ENCODE results near the gene MAD2L1BP. TPM values are rescaled to one million over a fixed set of nuclear protein-coding genes. Genes with fewer than 3 reads are reported as not detected.

MAD2L1BP gene
- total RNA-seq, 1 donor from 2014 or later = 27.9 TPM

DNA sequence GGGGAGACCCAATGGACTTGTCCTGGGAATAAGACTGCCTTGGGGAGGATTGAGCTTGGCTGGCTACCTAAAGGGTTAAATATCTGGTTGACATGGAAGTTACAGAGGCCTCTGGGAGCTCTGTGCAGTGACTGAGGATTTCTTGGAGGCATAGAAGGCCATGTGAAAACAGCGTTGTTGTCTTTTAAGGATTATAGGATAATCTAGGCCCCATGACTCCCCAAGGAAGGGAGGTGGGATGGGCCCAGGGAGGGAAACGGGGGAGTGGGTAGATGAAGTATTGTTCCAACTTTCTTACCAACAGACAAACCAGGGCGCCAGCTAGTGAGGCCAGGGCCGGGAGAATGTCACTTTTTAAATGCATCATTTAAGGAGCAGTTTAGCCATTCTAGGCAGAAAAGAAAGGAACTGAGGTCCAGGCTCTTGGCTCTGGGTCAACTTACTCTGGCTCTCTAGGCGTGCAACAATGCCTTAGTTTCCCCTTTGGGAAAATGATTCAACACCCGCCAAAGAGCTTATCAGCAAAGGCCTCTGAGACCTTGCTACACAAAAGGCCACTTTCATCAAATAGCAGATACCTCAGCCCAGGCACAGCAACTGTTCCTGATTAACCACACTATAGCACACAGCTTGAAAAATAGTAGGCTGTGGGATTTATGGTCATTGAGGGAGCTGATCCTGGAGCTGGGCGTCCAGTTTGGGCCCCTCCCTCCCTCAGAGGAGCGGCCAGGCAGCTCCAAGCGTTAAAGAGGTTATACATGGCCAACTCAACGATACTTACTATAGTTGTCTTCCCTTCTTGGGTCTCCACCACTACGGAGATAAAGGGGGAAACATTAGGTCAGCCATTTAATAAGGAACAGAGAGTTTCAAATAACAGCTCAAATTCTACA is 44.9 kb downstream of the MAD2L1BP start:
- H3K27me3 ChIP-seq (ENCODE audit: control insufficient read depth, insufficient read depth, low read length) = no peaks in the 10 kb centered on the region
- no peak overlapping the region for H3K4me3 ChIP-seq (ENCODE audit: low read depth, low read length)
- peaks cover 33% of the 10 kb centered on the region for H3K36me3 ChIP-seq (ENCODE audit: control insufficient read depth, insufficient read depth, low read length)
- FAIRE-seq = no peak
- TF ChIP-seq, protein P1, sequence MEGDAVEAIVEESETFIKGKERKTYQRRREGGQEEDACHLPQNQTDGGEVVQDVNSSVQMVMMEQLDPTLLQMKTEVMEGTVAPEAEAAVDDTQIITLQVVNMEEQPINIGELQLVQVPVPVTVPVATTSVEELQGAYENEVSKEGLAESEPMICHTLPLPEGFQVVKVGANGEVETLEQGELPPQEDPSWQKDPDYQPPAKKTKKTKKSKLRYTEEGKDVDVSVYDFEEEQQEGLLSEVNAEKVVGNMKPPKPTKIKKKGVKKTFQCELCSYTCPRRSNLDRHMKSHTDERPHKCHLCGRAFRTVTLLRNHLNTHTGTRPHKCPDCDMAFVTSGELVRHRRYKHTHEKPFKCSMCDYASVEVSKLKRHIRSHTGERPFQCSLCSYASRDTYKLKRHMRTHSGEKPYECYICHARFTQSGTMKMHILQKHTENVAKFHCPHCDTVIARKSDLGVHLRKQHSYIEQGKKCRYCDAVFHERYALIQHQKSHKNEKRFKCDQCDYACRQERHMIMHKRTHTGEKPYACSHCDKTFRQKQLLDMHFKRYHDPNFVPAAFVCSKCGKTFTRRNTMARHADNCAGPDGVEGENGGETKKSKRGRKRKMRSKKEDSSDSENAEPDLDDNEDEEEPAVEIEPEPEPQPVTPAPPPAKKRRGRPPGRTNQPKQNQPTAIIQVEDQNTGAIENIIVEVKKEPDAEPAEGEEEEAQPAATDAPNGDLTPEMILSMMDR (IDR thresholded peaks at IDR 0.05; ENCODE audit: insufficient read depth, low read length, severe bottlenecking) = no peak
- no peak for DNase-seq (ENCODE audit: low read depth)

DNA sequence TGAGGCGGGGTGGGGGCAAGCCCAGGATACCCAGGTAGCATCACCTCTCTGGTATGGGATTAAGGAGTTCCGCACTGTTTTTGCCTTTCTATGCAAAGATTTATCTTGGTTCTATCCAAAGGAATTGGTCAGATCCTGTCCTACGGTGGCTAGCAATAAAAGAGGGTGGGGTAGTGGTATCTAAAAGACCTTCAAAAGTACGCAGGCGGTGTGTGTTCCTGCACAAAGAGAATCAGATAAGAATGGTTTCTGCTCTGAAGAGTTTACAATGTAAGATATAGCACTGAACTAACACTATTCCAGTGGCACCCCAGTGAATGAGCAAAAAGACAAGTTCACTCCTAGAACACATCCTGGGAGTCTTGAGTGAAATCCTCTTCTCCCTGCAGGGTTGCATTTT is 45.7 kb downstream of the MAD2L1BP start:
- Histone ChIP-seq H3K27me3 (ENCODE audit: control insufficient read depth, insufficient read depth, low read length) (no peaks in the 10 kb centered on the region), H3K4me3 (ENCODE audit: low read depth, low read length) (no peak overlapping the region), H3K36me3 (ENCODE audit: control insufficient read depth, insufficient read depth, low read length) (peaks cover 29% of the 10 kb centered on the region)
- FAIRE-seq (no peak), DNase-seq (ENCODE audit: low read depth) (no peak)
- TF ChIP-seq, protein P1 (IDR thresholded peaks at IDR 0.05; ENCODE audit: insufficient read depth, low read length, severe bottlenecking) = no peak

DNA sequence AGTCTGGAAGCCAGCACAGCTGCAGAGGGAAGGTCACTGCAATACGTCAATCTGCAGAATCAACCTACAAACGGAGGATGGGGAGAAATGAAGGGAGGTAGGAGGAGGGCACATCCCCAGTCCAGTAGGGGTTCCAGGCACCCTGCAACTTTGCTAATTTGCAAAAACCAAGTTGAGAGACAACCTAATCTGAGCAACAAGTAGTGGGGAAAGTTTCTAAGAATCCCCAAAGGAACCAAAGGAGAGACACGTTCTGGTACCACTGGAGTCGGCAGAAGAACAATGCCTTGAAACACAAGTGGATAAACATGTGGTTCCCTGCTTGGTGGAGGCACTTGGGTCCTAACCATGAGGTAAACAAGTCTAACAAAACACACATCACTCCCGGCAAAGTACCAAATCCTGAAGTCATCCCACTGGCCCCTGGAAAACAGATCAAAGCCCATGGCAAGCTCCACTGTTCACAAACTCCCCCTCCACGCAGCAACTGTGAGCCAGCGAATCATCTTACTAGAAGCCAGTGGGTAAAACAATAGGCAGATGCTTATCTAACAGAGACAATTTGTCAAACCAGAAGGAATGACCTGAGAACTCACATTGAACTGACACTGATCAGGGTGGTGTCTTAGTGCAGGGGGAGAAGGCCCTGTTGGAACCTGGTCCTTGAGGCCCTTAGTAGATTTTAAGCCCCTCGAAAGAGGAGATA is 47.2 kb downstream of the MAD2L1BP start:
- H3K36me3 ChIP-seq (ENCODE audit: control insufficient read depth, insufficient read depth, low read length) = peaks cover 19% of the 10 kb centered on the region
- no peaks in the 10 kb centered on the region for H3K27me3 ChIP-seq (ENCODE audit: control insufficient read depth, insufficient read depth, low read length)
- FAIRE-seq = peak; percentile 83
- TF ChIP-seq, protein P1 (IDR thresholded peaks at IDR 0.05; ENCODE audit: insufficient read depth, low read length, severe bottlenecking) = no peak
- DNase-seq (ENCODE audit: low read depth) = no peak
- no peak overlapping the region for H3K4me3 ChIP-seq (ENCODE audit: low read depth, low read length)

DNA sequence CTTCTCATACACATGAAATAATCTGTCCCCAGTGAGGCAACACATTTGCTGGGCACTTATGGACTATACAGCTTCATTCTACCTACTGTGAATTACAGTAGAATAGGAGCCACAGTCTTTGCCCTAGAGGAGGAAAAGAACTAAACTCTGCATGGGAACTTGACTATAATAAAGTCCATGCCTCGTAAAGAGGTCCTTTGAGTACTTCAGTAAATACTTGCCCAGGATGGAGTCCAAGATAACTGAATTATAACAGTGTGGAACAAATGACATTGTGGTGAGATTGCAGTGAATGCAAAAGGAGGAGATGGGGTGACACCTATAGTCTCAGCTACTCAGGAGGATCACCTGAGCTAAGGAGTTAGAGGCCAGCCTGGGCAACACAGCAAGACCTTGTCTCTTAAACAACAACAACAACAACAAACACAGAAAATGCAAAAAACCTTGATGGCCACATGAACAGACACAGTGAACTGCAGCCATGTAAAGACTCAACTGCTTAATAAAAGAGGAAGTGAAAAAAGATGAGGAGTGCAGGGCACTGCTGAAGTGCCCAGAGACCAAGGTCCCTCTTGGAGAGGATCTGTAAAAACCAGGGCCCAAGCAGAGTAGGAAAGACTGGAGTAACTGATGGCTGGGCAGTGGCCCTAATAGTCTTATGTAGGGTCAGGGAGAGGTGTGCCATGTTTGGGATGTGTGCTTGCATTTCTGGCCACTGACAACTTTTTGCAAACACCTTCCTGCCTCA is 48.2 kb downstream of the MAD2L1BP start:
- TF ChIP-seq, protein P1 (IDR thresholded peaks at IDR 0.05; ENCODE audit: insufficient read depth, low read length, severe bottlenecking) = no peak
- FAIRE-seq (no peak), DNase-seq (ENCODE audit: low read depth) (no peak)
- Histone ChIP-seq H3K36me3 (ENCODE audit: control insufficient read depth, insufficient read depth, low read length) (peaks cover 13% of the 10 kb centered on the region), H3K4me3 (ENCODE audit: low read depth, low read length) (no peak overlapping the region), H3K27me3 (ENCODE audit: control insufficient read depth, insufficient read depth, low read length) (no peaks in the 10 kb centered on the region)

DNA sequence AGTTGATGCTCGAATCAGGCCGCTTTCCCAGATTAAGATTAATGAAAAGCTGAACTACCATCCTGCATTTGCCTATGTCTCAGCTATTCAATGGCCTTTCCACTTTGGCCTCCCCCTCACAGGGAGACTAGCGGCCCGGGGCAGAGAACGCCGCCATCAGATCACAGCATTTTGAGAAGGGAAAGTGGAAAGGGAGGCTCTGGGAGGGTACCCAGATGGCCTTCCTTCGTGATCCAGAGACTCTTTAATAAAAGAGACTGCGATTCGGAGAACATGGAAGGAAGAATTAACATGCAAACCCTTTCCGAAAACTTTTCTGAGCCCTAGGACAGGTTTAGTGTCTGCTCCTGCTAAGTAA is 51.4 kb downstream of the MAD2L1BP start:
- no peaks in the 10 kb centered on the region for H3K27me3 ChIP-seq (ENCODE audit: control insufficient read depth, insufficient read depth, low read length)
- no peak for DNase-seq (ENCODE audit: low read depth)
- FAIRE-seq = no peak
- peaks cover 3% of the 10 kb centered on the region for H3K36me3 ChIP-seq (ENCODE audit: control insufficient read depth, insufficient read depth, low read length)
- TF ChIP-seq, protein P1 (IDR thresholded peaks at IDR 0.05; ENCODE audit: insufficient read depth, low read length, severe bottlenecking) = no peak
- peak overlapping the region; percentile 71 for H3K4me3 ChIP-seq (ENCODE audit: low read depth, low read length)

All from bronchial epithelial cell (primary cell).